Activated naive CD8-positive, alpha-beta T cell treated with anti-CD3 and anti-CD28 coated beads, Interleukin-2, amount 50 U/mL, for 24 hours (primary cell): Measurements from ENCODE around the gene ARAP3.

Experiments used
- ATAC-seq: fragments of 150-1000 bp; cut with Tn5 transposase; one replicate; pipeline ENCODE4 v1.10.0; 2021
- DNase-seq: peaks from one replicate; pipeline ENCODE4 v3.0.0; 2021
- H3K27ac Mint-ChIP-seq: one replicate; pipeline ENCODE4 v1.8.0; 2021; ENCODE audit warnings: mild to moderate bottlenecking, mixed read lengths
- H3K27me3 Mint-ChIP-seq: one replicate; pipeline ENCODE4 v1.8.0; 2021; ENCODE audit warnings: mixed read lengths
- H3K36me3 Mint-ChIP-seq: one replicate; pipeline ENCODE4 v1.8.0; 2021; ENCODE audit warnings: low read depth, mixed read lengths
- H3K4me1 Mint-ChIP-seq: one replicate; pipeline ENCODE4 v1.8.0; 2021; ENCODE audit warnings: mixed read lengths
- H3K4me3 Mint-ChIP-seq: one replicate; pipeline ENCODE4 v1.8.0; 2021; ENCODE audit warnings: mild to moderate bottlenecking, moderate library complexity, mixed read lengths
- H3K9me3 Mint-ChIP-seq: one replicate; pipeline ENCODE4 v1.8.0; 2021; ENCODE audit warnings: mixed read lengths

ARAP3 gene

DNA sequence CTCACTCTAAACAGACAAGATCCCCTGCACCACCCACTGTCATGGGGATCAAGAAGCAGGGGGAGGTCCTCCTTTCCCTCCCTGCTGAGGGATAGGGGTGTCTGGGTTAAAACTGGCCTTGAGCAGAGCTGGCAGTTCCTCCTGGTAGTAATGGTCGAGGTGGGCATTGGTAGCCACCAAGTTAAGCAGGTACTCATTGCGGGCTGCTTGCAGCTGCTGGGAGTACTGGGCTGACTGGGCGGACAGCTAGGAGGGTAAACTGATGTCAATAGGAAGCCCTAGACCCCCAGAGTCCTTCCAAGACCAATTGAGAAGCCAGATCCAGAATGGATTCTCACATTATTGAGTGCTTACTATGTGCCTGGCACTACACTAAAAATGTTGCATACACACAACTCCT is 34.2 kb downstream of the ARAP3 start:
- H3K36me3 Mint-ChIP-seq: peaks cover 10% of the 10 kb centered on the region
- peaks cover 18% of the 10 kb centered on the region for H3K4me1 Mint-ChIP-seq
- no peak overlapping the region for H3K4me3 Mint-ChIP-seq
- H3K9me3 Mint-ChIP-seq: no peaks in the 10 kb centered on the region
- no peak overlapping the region for H3K27ac Mint-ChIP-seq
- H3K27me3 Mint-ChIP-seq: no peaks in the 10 kb centered on the region
- ATAC-seq (no peak), DNase-seq (no peak)

DNA sequence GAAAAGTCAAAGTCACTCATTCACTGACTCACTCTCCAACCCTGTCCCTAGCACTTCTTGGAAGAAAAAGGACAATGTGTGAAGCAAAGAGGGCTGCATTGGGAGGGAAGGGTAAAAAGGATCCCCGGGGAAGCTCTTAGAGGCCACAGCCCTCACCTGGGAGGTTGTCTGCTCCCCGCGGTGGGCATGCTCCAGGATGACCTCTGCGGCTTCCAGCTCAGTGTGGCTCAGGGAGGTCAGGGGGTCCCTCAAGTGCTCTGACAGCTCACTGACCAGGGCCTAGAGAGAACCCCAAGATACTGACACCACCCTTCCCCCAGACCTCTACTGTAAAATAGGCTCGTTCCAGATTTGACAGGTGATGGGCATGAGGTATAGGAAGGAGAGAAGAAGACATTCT is 34.8 kb downstream of the ARAP3 start:
- no peak for DNase-seq
- H3K4me3 Mint-ChIP-seq: no peak overlapping the region
- ATAC-seq: no peak
- H3K36me3 Mint-ChIP-seq: peaks cover 10% of the 10 kb centered on the region
- peaks cover 17% of the 10 kb centered on the region for H3K4me1 Mint-ChIP-seq
- no peaks in the 10 kb centered on the region for H3K27me3 Mint-ChIP-seq
- no peak overlapping the region for H3K27ac Mint-ChIP-seq
- H3K9me3 Mint-ChIP-seq: no peaks in the 10 kb centered on the region

DNA sequence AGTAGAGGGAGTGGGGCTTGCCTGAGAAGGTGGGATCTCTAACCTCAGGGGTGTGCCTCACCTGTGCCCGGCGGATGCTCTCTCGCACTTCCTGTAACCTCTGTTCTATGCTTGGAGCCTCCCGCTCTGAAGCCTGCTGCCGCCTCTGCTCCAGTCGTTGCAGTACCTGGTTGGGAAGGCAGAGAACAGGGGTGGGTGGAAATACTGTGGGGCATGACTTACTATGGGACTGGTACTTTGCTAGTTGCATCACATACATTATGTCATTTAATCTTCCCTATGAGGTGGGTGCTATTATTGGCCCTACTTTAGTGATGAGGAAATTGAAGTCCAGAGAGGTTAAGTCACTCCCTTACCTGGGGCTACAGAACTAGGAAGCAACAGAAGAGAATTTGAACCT is 36.0 kb downstream of the ARAP3 start:
- no peaks in the 10 kb centered on the region for H3K9me3 Mint-ChIP-seq
- H3K36me3 Mint-ChIP-seq: peaks cover 21% of the 10 kb centered on the region
- peaks cover 19% of the 10 kb centered on the region for H3K4me1 Mint-ChIP-seq
- no peak overlapping the region for H3K4me3 Mint-ChIP-seq
- ATAC-seq (no peak), DNase-seq (no peak)
- H3K27me3 Mint-ChIP-seq: no peaks in the 10 kb centered on the region
- no peak overlapping the region for H3K27ac Mint-ChIP-seq

DNA sequence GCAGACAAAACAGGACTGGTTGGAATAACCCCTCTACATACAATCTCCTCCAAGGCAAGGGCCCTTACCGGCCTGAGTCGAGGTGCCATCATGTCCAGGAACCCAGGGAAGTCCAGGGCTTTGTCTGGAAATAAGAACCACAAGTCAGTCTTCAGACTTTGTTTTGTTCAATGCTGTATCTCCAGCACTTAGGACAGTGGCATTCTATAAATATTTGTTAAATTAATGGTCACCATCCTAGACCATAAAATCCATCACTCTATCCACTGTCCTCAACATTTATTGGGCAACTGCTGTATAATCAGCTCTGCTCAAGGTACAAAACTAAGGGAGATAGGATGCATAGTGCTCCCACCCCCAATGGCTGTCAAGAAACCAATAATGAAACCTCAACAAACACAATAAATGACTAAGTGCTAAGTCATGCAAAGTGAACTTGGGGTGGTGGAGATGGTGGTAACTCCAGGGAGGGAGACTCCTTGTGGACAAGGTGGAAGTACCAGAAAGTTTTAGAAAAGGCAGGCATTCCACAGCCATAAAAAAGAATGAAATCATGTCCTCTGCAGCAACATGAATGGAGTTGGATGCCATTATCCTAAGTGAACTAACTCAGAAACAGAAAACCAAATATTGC is 40.3 kb downstream of the ARAP3 start:
- peak overlapping the region; percentile 63 for H3K27ac Mint-ChIP-seq
- H3K36me3 Mint-ChIP-seq: peaks cover 33% of the 10 kb centered on the region
- no peaks in the 10 kb centered on the region for H3K27me3 Mint-ChIP-seq
- DNase-seq: no peak
- H3K4me1 Mint-ChIP-seq: peaks cover 31% of the 10 kb centered on the region
- H3K4me3 Mint-ChIP-seq: no peak overlapping the region
- ATAC-seq: peak; percentile 42
- H3K9me3 Mint-ChIP-seq: no peaks in the 10 kb centered on the region

DNA sequence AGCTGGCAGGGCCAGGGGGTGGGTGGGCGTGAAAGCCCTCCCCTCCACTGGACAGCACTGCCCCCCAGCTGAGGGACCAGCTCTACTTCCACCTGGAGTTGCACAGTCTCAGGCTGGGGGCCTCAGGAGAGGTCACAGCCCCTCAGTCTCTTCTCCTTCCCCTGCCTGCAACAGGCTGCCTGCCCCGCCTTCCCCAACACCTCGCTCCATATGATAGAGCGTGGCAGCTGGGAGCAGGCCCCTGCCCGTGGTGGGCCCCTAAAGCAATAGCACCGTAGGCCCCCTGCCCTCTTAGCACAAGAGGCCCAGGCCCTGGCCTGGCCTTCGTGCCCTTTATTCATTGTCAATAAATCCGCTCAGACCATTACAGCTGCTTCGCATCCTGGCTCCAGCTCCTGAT is 41.3 kb downstream of the ARAP3 start:
- no peak for ATAC-seq
- Mint-ChIP-seq H3K36me3 (peaks cover 30% of the 10 kb centered on the region), H3K27me3 (no peaks in the 10 kb centered on the region)

DNA sequence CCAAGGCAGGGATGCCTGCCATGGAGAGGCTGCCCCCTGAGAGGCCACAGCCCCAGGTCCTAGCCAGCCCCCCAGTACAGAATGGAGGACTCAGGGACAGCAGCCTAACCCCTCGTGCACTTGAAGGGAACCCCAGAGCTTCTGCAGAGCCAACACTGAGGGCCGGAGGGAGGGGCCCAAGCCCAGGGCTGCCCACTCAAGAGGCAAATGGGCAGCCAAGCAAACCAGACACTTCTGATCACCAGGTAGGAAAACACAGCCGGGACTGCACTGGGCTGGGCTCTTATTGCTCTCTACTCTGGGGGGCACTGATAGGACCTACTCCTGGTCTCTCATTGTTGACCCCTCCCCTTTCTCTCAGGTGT is 42.0 kb downstream of the ARAP3 start:
- no peaks in the 10 kb centered on the region for H3K27me3 Mint-ChIP-seq
- H3K36me3 Mint-ChIP-seq: peaks cover 31% of the 10 kb centered on the region
- no peak for DNase-seq
- H3K9me3 Mint-ChIP-seq: no peaks in the 10 kb centered on the region
- H3K27ac Mint-ChIP-seq: no peak overlapping the region
- H3K4me3 Mint-ChIP-seq: no peak overlapping the region
- no peak for ATAC-seq
- peaks cover 44% of the 10 kb centered on the region for H3K4me1 Mint-ChIP-seq

More for the DNA sequence above, 41.3 kb downstream of the ARAP3 start:
- no peaks in the 10 kb centered on the region for H3K9me3 Mint-ChIP-seq
- peaks cover 38% of the 10 kb centered on the region for H3K4me1 Mint-ChIP-seq
- peak overlapping the region; percentile 63 for H3K27ac Mint-ChIP-seq
- DNase-seq: no peak
- H3K4me3 Mint-ChIP-seq: no peak overlapping the region

DNA sequence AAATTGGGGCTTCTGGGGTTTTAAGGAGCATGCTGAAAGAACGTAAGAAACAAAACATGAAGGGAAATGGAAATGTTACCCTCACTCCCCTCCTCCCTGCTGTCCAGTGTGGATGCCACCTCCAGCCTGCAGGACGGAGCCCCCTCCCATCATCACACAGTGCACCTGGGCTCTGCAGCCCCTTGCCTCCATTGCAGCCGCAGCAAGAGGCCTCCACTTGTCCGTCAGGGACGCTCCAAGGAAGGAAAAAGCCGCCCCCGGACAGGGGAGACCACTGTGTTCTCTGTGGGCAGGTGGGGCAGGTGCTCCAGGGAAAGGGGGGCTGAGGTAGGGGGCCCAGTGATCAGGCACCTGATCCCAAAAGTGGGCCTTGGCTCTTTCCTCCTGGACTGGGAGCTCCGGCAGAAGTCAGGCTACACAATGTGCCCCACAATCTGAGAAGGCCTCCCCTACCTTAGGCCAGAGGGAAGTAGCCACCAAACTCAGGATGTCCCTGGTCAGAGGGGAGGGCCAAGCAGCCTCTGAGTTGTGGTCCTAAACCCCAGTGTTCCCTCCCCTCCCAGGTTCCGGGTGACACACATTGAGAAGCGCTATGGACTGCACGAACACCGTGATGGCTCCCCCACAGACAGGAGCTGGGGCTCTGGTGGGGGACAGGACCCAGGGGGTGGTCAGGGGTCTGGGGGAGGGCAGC is 42.5 kb downstream of the ARAP3 start:
- Mint-ChIP-seq H3K9me3 (no peaks in the 10 kb centered on the region), H3K36me3 (peaks cover 31% of the 10 kb centered on the region), H3K4me3 (peak overlapping the region; percentile 90), H3K27ac (peak overlapping the region; percentile 92), H3K27me3 (no peaks in the 10 kb centered on the region), H3K4me1 (peaks cover 49% of the 10 kb centered on the region)
- no peak for DNase-seq
- no peak for ATAC-seq

DNA sequence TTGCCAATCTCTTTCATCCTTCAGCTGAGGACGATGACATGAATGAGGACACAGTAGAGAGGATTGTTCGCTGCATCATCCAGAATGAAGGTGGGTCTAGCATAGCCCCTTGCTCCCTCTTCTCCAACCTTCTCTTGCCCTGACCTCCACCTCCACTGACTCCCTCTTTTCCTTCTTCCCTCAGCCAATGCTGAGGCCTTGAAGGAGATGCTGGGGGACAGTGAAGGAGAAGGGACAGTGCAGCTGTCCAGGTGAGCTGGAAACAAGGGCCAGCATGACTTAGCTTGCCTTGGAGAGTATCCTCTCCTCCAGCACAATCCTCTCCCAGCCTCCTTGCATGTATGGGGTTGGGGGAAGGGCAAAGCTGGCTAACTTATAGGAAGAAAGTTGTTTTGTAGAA is 43.3 kb downstream of the ARAP3 start:
- Mint-ChIP-seq H3K27ac (peak overlapping the region; percentile 92), H3K36me3 (peaks cover 37% of the 10 kb centered on the region), H3K4me3 (peak overlapping the region; percentile 90), H3K27me3 (no peaks in the 10 kb centered on the region), H3K9me3 (no peaks in the 10 kb centered on the region), H3K4me1 (peaks cover 56% of the 10 kb centered on the region)
- DNase-seq (no peak), ATAC-seq (no peak)

DNA sequence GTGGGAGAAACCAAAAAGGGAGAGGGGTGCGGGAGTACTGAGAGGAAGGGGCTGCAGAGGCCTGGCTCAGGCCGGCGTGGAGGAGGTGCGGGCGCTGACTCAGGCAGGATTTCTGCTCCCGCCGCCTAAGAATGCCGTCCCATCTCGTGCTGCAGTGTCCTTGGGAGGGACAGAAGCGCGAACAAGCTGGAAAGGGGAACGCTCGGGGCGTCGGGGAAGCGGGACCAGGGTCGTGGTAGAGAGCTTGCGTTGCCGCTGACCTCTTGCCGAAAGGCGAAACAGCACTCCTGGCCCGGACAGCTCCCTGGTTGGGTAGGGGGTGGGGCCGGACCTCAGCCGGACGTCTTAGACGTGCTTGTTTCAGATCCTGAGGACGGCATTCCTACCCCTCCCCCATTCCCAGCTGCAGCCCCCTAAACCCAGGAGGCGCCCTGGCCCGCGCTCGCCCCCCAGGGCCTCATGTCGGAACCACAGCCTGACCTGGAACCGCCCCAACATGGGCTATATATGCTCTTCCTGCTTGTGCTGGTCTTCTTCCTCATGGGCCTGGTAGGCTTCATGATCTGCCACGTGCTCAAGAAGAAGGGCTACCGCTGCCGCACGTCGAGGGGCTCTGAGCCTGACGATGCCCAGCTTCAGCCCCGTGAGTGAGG is 44.1 kb downstream of the ARAP3 start:
- ATAC-seq (peak; percentile 39), DNase-seq (peak; percentile 76)
- Mint-ChIP-seq H3K4me1 (peaks cover 58% of the 10 kb centered on the region), H3K36me3 (peaks cover 37% of the 10 kb centered on the region), H3K27ac (peak overlapping the region; percentile 92), H3K4me3 (peak overlapping the region; percentile 90), H3K9me3 (no peaks in the 10 kb centered on the region), H3K27me3 (no peaks in the 10 kb centered on the region)

DNA sequence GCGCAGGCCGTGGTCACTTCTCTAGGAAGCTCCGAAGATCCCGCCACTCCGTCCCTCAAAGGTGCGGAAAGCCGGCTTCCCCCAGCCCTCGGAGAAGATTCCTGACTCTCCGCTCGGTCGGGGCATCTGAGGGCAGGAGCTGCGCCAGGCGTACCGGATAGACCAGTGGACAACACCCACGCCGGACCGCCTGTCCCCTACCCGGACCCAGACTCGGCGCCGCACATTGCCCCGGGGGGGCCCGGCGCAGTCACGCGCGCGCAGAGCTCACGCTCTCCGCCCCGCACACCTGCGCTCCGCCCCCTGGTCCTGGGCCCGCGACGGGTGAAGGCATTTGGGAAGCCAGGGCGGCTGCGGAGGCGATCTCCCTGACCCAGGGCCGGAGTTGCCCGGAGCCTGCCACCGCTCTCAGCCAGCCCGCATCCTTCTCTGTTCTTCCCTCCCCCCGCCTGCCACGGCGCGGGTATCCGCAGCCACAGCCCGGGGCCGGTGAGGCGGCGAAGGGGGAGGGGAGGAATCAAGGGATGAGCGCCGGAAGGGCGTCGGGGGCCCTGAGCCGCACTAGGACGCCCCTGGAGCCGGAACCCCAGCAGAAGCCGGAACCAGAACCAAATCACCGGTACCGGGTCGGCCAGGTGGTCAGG is 44.8 kb downstream of the ARAP3 start:
- ATAC-seq: peak; percentile 38
- peak; percentile 62 for DNase-seq
- no peaks in the 10 kb centered on the region for H3K27me3 Mint-ChIP-seq
- peak overlapping the region; percentile 90 for H3K4me3 Mint-ChIP-seq
- peaks cover 40% of the 10 kb centered on the region for H3K36me3 Mint-ChIP-seq
- H3K9me3 Mint-ChIP-seq: no peaks in the 10 kb centered on the region
- peak overlapping the region; percentile 92 for H3K27ac Mint-ChIP-seq
- H3K4me1 Mint-ChIP-seq: peaks cover 63% of the 10 kb centered on the region

DNA sequence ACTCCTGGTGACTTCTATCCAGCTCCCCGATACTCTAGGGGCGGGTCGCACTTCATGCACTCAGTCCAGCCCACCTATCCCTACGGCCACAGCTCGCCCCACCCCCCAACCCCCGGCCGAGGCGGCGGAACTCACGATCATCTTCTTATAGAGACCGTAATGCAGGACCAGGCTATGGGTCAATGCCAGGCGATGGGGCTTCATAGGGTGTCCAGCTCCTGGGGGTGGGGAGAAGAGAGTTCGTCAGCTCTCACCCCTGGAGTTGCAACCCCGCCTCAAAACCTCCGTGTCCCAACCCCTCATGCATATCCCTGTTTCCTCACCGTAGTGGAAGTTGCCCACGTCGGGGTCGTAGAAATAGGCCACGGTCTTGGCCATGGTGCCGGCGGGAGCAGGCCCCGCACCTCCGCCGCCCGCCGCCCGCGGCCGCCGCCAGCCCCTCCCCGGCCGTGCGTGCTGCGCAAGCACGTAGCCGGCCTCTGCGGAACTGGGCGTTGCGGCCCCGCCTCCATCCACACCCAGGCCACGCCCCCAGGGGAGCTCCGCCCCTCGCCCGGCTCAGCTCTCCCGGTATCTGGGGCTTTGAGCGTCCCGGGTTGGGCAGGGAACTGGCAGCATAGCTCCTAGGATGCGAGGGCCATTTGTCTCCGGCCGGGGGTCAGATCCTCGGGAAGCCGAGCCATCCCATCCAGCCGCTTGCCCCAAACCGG is 45.5 kb downstream of the ARAP3 start, which contains the start of the genes HDAC3 and RELL2:
Gene HDAC3, minus strand, starts transcription at position 437 of the 710 bp plus-strand sequence. Its CDS starts 59 bp downstream, at position 378.
Gene RELL2, plus strand, starts transcription at position 585 of the 710 bp plus-strand sequence. CDS start 1,229 bp downstream, outside the sequence.
- peaks cover 58% of the 10 kb centered on the region for H3K4me1 Mint-ChIP-seq
- H3K9me3 Mint-ChIP-seq: no peaks in the 10 kb centered on the region
- H3K27me3 Mint-ChIP-seq: no peaks in the 10 kb centered on the region
- peaks cover 38% of the 10 kb centered on the region for H3K36me3 Mint-ChIP-seq
- peak; percentile 97 for DNase-seq
- peak; percentile 84 for ATAC-seq
- peak within 1 kb of the TSS; percentile 90 for H3K4me3 Mint-ChIP-seq
- H3K27ac Mint-ChIP-seq: peak within 1 kb of the TSS; percentile 92

DNA sequence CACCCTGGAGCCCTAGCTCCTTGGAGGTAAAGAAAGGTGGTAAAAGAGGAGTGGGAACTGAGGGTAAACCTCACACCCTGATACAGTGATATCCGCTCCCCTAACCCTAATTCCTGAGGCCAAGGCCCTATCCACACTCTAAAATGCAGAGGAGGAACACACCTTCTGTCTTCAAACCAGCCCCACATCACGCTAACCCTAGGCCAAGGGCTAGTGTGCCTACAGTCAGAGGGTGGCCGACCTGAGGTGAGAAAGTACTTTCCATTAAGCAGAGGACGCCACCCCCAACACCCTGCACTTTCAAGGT is 46.0 kb downstream of the ARAP3 start:
- Mint-ChIP-seq H3K27ac (peak overlapping the region; percentile 74), H3K36me3 (peaks cover 33% of the 10 kb centered on the region), H3K4me3 (peak overlapping the region; percentile 90), H3K4me1 (peaks cover 53% of the 10 kb centered on the region), H3K27me3 (no peaks in the 10 kb centered on the region), H3K9me3 (no peaks in the 10 kb centered on the region)
- DNase-seq (peak; percentile 31), ATAC-seq (no peak)

DNA sequence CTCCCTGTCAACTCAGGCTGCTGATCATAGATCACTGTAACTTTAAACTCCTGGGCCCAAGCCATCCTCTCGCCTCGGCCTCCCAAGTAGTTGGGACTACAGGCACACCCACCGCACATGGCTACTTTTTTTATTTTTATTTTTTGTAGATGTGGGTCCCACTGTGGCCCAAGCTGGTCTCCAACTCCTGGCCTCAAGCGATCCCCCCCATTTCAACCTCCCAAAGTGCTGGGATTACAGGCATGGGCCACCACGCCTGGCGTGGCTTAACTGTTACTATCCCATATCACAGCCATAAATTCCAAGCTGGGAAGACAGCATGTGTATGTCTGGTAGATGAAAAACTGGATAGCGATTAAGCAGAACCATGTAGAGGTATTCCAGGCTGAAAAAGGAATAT is 46.4 kb downstream of the ARAP3 start:
- Mint-ChIP-seq H3K4me3 (peak overlapping the region; percentile 90), H3K27ac (peak overlapping the region; percentile 74), H3K36me3 (peaks cover 29% of the 10 kb centered on the region), H3K9me3 (no peaks in the 10 kb centered on the region), H3K4me1 (peaks cover 49% of the 10 kb centered on the region), H3K27me3 (no peaks in the 10 kb centered on the region)
- DNase-seq (no peak), ATAC-seq (no peak)

DNA sequence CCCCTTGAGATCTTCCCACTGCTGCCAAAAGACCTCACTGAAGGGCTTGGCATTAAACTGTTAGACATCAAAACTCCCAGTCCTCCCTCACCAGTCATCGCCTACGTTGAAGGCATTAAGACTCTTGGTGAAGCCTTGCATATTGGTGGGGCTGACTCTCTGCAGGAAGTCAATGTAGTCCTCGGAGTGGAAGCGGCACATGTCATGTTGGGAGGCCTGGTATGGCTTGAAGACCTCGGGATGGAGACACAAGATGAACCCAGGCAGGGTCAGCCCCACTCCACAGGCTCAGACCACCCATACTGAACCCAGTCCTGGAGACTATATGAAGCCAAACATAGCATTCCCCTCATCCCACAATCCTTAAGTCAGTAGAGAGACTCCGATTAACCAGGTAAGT is 47.3 kb downstream of the ARAP3 start:
- Mint-ChIP-seq H3K27me3 (no peaks in the 10 kb centered on the region), H3K4me1 (peaks cover 45% of the 10 kb centered on the region), H3K9me3 (no peaks in the 10 kb centered on the region), H3K36me3 (peaks cover 36% of the 10 kb centered on the region), H3K4me3 (peak overlapping the region; percentile 90), H3K27ac (no peak overlapping the region)
- ATAC-seq (no peak), DNase-seq (no peak)
